ENCODE data around the gene ERN1. TPM values are rescaled to one million over a fixed set of nuclear protein-coding genes. Genes with fewer than 3 reads are reported as not detected.

ERN1 gene
- total and polyA plus RNA-seq, 2 of the 8 experiments (the other 6 are each of a cell fraction or from before 2014, with no cell fraction given), result 1.8 to 3.9 TPM

DNA sequence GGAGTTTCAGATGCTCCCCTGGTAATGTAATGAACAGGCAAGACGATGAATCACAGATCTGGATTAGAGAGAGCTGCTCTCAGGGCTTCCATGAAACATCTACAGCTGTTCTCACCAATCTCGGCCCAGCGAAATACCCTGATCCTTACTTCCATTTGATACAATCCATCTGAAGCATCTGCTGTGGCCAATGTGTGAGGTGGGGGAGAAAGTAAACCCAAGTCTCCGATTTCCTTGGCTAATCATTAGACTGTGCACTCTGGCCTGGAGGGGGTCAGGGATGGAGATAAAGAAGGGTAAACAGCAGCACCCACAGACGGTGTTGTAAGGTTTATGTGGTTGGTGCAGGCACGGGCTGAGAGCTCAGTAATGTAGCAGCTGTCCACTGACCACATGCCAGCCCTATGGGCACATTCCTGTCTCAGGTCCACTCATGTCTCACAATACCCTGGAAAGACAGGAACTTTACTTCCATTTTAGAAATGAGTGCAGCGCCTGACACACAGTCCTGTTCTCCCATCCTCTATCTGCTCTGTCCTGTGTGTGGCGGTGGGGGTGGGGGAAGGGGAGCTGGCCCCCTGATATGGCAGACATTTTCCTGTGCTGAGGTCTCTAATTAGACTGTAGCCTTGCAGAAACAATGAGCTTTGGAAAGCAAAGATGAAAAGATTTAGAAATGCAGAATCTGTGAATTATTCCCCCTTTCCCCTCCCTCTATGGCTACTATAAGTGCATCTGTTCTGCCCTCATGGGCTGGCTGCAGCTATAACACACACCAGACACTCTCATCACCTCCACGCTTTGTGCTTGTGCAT, 48.3 kb upstream of the ERN1 start (continued):
- TF ChIP-seq RBBP5 (IDR thresholded peaks at IDR 0.05; ENCODE audit: borderline replicate concordance, low read depth, low read length) (no peak), EZH2 (IDR thresholded peaks at IDR 0.05; ENCODE audit: low read depth, low read length, severe bottlenecking) (no peak), MAFK (IDR thresholded peaks at IDR 0.05; ENCODE audit: low read depth, low read length) (no peak), ASH2L (IDR thresholded peaks at IDR 0.05; ENCODE audit: low read length) (no peak), GABPA (IDR thresholded peaks at IDR 0.05; ENCODE audit: borderline replicate concordance, insufficient read depth, low read length) (no peak), CHD7 (IDR thresholded peaks at IDR 0.05; ENCODE audit: insufficient replicate concordance, low read length) (no peak)
- TF ChIP-seq, protein P1, sequence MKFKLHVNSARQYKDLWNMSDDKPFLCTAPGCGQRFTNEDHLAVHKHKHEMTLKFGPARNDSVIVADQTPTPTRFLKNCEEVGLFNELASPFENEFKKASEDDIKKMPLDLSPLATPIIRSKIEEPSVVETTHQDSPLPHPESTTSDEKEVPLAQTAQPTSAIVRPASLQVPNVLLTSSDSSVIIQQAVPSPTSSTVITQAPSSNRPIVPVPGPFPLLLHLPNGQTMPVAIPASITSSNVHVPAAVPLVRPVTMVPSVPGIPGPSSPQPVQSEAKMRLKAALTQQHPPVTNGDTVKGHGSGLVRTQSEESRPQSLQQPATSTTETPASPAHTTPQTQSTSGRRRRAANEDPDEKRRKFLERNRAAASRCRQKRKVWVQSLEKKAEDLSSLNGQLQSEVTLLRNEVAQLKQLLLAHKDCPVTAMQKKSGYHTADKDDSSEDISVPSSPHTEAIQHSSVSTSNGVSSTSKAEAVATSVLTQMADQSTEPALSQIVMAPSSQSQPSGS (IDR thresholded peaks at IDR 0.05; ENCODE audit: low read length), result no peak
